ENCODE measurements around the gene TNP1.

TNP1 gene

DNA sequence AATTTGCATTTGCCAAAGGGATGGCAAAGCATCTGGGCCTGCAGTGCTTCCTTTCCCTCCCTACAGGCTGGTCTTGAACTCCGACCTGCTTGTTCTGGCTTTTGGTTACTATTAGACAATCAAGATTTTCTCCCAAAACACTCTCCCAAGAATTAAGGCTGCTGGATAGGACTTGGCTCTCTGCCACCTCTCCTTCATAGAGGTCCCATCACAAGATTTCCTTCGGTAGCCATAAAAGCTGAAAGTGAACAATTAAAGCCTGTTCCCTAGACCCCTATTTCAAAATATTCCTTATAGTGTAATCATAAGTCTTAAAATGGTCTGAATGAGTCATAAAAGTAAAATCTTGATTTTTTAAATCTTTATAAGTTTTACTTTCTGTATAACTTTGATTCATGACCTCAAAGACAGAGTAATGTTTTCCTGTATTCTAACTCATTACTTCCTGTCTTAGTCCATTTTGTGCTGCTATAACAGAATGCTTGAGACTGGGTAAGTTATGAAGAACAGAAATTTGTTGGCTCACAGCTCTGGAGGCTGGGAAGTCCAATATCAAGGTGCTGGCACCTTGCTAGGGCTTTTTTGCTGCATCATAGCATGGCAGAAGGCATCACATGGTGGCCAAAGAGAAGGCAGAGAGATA, 37.8 kb upstream of the TNP1 start:
- Histone ChIP-seq H3K4me3 (ENCODE audit: low read length in 2 of 2) (no peak overlapping the region), H2AFZ (ENCODE audit: low read length) (no peak overlapping the region), H3K4me1 (ENCODE audit: control insufficient read depth in 2 of 2, insufficient read depth in 1 of 2, low read depth in 1 of 2, low read length in 2 of 2) (peaks cover 5 to 10% of the 10 kb centered on the region in 2 donors), H3K9me3 (replicated peaks in 1 of 2; ENCODE audit: control insufficient read depth in 2 of 2, insufficient read depth in 1 of 2, low read depth in 1 of 2, low read length in 2 of 2) (peaks cover 8 to 25% of the 10 kb centered on the region in 2 donors), H3K18ac (ENCODE audit: low read length) (no peak overlapping the region), H4K8ac (ENCODE audit: low read depth, low read length) (no peak overlapping the region), H3K4ac (ENCODE audit: low read length) (no peak overlapping the region), H3K4me2 (ENCODE audit: insufficient read depth, low read length, poor library complexity, severe bottlenecking) (no peak overlapping the region), H3K36me3 (replicated peaks in 1 of 2; ENCODE audit: control insufficient read depth in 2 of 2, insufficient read depth in 2 of 2, low read length in 2 of 2) (no peaks in the 10 kb centered on the region), H2AK5ac (ENCODE audit: low read depth, low read length) (no peak overlapping the region), H2BK5ac (ENCODE audit: low read length) (no peak overlapping the region), H3K27ac (replicated peaks; ENCODE audit: low read length) (no peak overlapping the region), H3K14ac (ENCODE audit: low read length) (no peak overlapping the region), H3K79me1 (ENCODE audit: low read depth, low read length) (no peaks in the 10 kb centered on the region), H3K27me3 (ENCODE audit: control insufficient read depth in 3 of 3, insufficient read depth in 3 of 3, low read depth in 1 of 3, low read length in 3 of 3) (no peaks in the 10 kb centered on the region), H4K91ac (ENCODE audit: low read depth, low read length, poor library complexity) (no peak overlapping the region), H3K9ac (ENCODE audit: low read depth, low read length, poor library complexity) (no peak overlapping the region), H2BK12ac (ENCODE audit: low read length) (no peak overlapping the region), H2BK120ac (ENCODE audit: low read depth, low read length) (no peak overlapping the region), H3K23ac (ENCODE audit: low read depth, low read length, poor library complexity) (no peak overlapping the region), H2BK15ac (ENCODE audit: low read length) (no peak overlapping the region)
- no CpG with 5 or more reads among the region's 2 CpGs for WGBS, 2 donors (ENCODE audit: extremely low coverage in 2 of 2, insufficient read length in 2 of 2, insufficient replicate concordance in 1 of 2)
- no peak for DNase-seq (ENCODE audit: low spot score)

- Histone ChIP-seq H2BK12ac (ENCODE audit: low read length) (no peak overlapping the region), H2BK15ac (ENCODE audit: low read length) (no peak overlapping the region), H2AFZ (ENCODE audit: low read length) (no peak overlapping the region), H3K4me3 (ENCODE audit: low read length in 2 of 2) (no peak overlapping the region), H3K79me1 (ENCODE audit: low read depth, low read length) (no peaks in the 10 kb centered on the region), H3K9ac (ENCODE audit: low read depth, low read length, poor library complexity) (no peak overlapping the region), H2AK5ac (ENCODE audit: low read depth, low read length) (no peak overlapping the region), H4K91ac (ENCODE audit: low read depth, low read length, poor library complexity) (no peak overlapping the region), H3K27ac (replicated peaks; ENCODE audit: low read length) (no peak overlapping the region), H2BK120ac (ENCODE audit: low read depth, low read length) (no peak overlapping the region), H3K14ac (ENCODE audit: low read length) (no peak overlapping the region), H3K4me2 (ENCODE audit: insufficient read depth, low read length, poor library complexity, severe bottlenecking) (no peak overlapping the region), H3K23ac (ENCODE audit: low read depth, low read length, poor library complexity) (no peak overlapping the region), H3K18ac (ENCODE audit: low read length) (no peak overlapping the region), H3K27me3 (ENCODE audit: control insufficient read depth in 3 of 3, insufficient read depth in 3 of 3, low read depth in 1 of 3, low read length in 3 of 3) (no peaks in the 10 kb centered on the region), H4K8ac (ENCODE audit: low read depth, low read length) (no peak overlapping the region), H2BK5ac (ENCODE audit: low read length) (no peak overlapping the region), H3K9me3 (replicated peaks in 1 of 2; ENCODE audit: control insufficient read depth in 2 of 2, insufficient read depth in 1 of 2, low read depth in 1 of 2, low read length in 2 of 2) (peaks cover 8 to 18% of the 10 kb centered on the region in 2 donors), H3K36me3 (replicated peaks in 1 of 2; ENCODE audit: control insufficient read depth in 2 of 2, insufficient read depth in 2 of 2, low read length in 2 of 2) (no peaks in the 10 kb centered on the region), H3K4me1 (ENCODE audit: control insufficient read depth in 2 of 2, insufficient read depth in 1 of 2, low read depth in 1 of 2, low read length in 2 of 2) (peaks cover 9 to 20% of the 10 kb centered on the region in 2 donors), H3K4ac (ENCODE audit: low read length) (no peak overlapping the region)
- no peak for DNase-seq (ENCODE audit: low spot score)
- WGBS, 2 donors (ENCODE audit: extremely low coverage in 2 of 2, insufficient read length in 2 of 2, insufficient replicate concordance in 1 of 2) = no CpG with 5 or more reads among the region's 2 CpGs
Measured at GRCh38 chr2:216890138-216890537, 30.3 kb upstream of the TNP1 start.

DNA sequence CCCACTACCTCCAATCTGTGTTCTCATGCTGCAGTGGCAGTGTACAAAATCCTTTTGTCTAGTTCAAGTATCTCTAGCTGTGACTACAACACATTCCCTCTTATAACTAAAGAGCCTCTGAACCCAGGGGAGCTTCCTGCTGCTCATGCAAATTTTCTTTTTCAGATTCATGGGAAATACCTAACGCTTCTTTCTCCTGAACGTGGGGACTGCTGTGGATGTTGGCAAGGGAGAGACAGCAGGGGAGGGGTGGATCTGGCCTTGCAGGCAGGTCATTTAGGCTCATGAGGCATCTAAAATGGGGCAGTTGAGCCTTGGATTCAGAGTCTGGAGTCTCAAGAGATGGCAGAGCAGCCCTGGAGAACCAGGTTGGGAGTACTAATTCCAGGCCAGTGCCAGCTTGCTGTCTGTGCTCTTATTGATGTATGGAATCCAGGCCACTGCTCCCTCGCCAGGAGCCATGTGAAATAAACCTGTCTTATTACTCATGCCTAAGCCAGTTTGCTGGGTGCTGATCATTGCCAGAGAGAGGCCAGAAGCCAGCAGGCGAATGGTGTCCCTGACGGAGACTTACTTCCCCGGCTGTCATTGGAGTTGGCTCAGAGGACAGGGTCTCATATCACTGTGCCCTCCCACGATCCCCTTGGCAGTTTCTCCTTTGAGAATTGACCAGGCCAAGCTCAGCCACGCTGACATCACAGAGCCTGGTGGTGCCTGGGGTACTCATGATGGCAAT, 29.2 kb upstream of the TNP1 start:
- no peak for DNase-seq (ENCODE audit: low spot score)
- H3K4me2 ChIP-seq (ENCODE audit: insufficient read depth, low read length, poor library complexity, severe bottlenecking) = no peak overlapping the region
- WGBS, 2 donors (ENCODE audit: extremely low coverage in 2 of 2, insufficient read length in 2 of 2, insufficient replicate concordance in 1 of 2) = no CpG with 5 or more reads among the region's 8 CpGs
- H3K18ac ChIP-seq (ENCODE audit: low read length) = peak overlapping the region; percentile 20
- H3K4ac ChIP-seq (ENCODE audit: low read length) = no peak overlapping the region
- no peak overlapping the region for H2BK12ac ChIP-seq (ENCODE audit: low read length)
- H2BK120ac ChIP-seq (ENCODE audit: low read depth, low read length) = no peak overlapping the region
- H3K23ac ChIP-seq (ENCODE audit: low read depth, low read length, poor library complexity) = no peak overlapping the region
- H2BK15ac ChIP-seq (ENCODE audit: low read length) = no peak overlapping the region
- H3K27me3 ChIP-seq (ENCODE audit: control insufficient read depth in 3 of 3, insufficient read depth in 3 of 3, low read depth in 1 of 3, low read length in 3 of 3) = no peaks in the 10 kb centered on the region
- peak overlapping the region; percentile 18 for H2AK5ac ChIP-seq (ENCODE audit: low read depth, low read length)
- H3K9me3 ChIP-seq (replicated peaks in 1 of 2; ENCODE audit: control insufficient read depth in 2 of 2, insufficient read depth in 1 of 2, low read depth in 1 of 2, low read length in 2 of 2) = peaks cover 2 to 18% of the 10 kb centered on the region in 2 donors
- H3K36me3 ChIP-seq (replicated peaks in 1 of 2; ENCODE audit: control insufficient read depth in 2 of 2, insufficient read depth in 2 of 2, low read length in 2 of 2) = no peaks in the 10 kb centered on the region
- H3K14ac ChIP-seq (ENCODE audit: low read length) = no peak overlapping the region
- no peak overlapping the region for H4K8ac ChIP-seq (ENCODE audit: low read depth, low read length)
- H3K4me1 ChIP-seq (ENCODE audit: control insufficient read depth in 2 of 2, insufficient read depth in 1 of 2, low read depth in 1 of 2, low read length in 2 of 2) = peaks cover 9 to 20% of the 10 kb centered on the region in 2 donors
- H4K91ac ChIP-seq (ENCODE audit: low read depth, low read length, poor library complexity) = no peak overlapping the region
- H2BK5ac ChIP-seq (ENCODE audit: low read length) = no peak overlapping the region
- peak overlapping the region in 1 of 2 donors; percentile 33 for H3K4me3 ChIP-seq (ENCODE audit: low read length in 2 of 2)
- H3K27ac ChIP-seq (replicated peaks; ENCODE audit: low read length) = no peak overlapping the region
- H3K9ac ChIP-seq (ENCODE audit: low read depth, low read length, poor library complexity) = no peak overlapping the region
- H2AFZ ChIP-seq (ENCODE audit: low read length) = peak overlapping the region; percentile 8
- H3K79me1 ChIP-seq (ENCODE audit: low read depth, low read length) = no peaks in the 10 kb centered on the region

- Histone ChIP-seq H3K14ac (ENCODE audit: low read length) (no peak overlapping the region), H3K4me1 (ENCODE audit: control insufficient read depth in 2 of 2, insufficient read depth in 1 of 2, low read depth in 1 of 2, low read length in 2 of 2) (peaks cover 7 to 20% of the 10 kb centered on the region in 2 donors), H3K4ac (ENCODE audit: low read length) (no peak overlapping the region), H4K8ac (ENCODE audit: low read depth, low read length) (no peak overlapping the region), H3K9ac (ENCODE audit: low read depth, low read length, poor library complexity) (no peak overlapping the region), H3K79me1 (ENCODE audit: low read depth, low read length) (no peaks in the 10 kb centered on the region), H3K18ac (ENCODE audit: low read length) (peak overlapping the region; percentile 49), H2AK5ac (ENCODE audit: low read depth, low read length) (no peak overlapping the region), H3K36me3 (replicated peaks in 1 of 2; ENCODE audit: control insufficient read depth in 2 of 2, insufficient read depth in 2 of 2, low read length in 2 of 2) (no peaks in the 10 kb centered on the region), H2BK15ac (ENCODE audit: low read length) (no peak overlapping the region), H2AFZ (ENCODE audit: low read length) (no peak overlapping the region), H4K91ac (ENCODE audit: low read depth, low read length, poor library complexity) (no peak overlapping the region), H2BK12ac (ENCODE audit: low read length) (no peak overlapping the region), H2BK5ac (ENCODE audit: low read length) (peak overlapping the region; percentile 30), H3K27ac (replicated peaks; ENCODE audit: low read length) (no peak overlapping the region), H3K4me2 (ENCODE audit: insufficient read depth, low read length, poor library complexity, severe bottlenecking) (no peak overlapping the region), H2BK120ac (ENCODE audit: low read depth, low read length) (no peak overlapping the region), H3K9me3 (replicated peaks in 1 of 2; ENCODE audit: control insufficient read depth in 2 of 2, insufficient read depth in 1 of 2, low read depth in 1 of 2, low read length in 2 of 2) (peaks cover 2 to 11% of the 10 kb centered on the region in 2 donors), H3K4me3 (ENCODE audit: low read length in 2 of 2) (no peak overlapping the region), H3K27me3 (ENCODE audit: control insufficient read depth in 3 of 3, insufficient read depth in 3 of 3, low read depth in 1 of 3, low read length in 3 of 3) (no peaks in the 10 kb centered on the region), H3K23ac (ENCODE audit: low read depth, low read length, poor library complexity) (no peak overlapping the region)
- no peak for DNase-seq (ENCODE audit: low spot score)
- WGBS, 2 donors (ENCODE audit: extremely low coverage in 2 of 2, insufficient read length in 2 of 2, insufficient replicate concordance in 1 of 2) = no CpG with 5 or more reads among the region's 5 CpGs
Measured at GRCh38 chr2:216888081-216888480, 28.2 kb upstream of the TNP1 start.

Data from neuronal stem cell (in vitro differentiated cells).